ENCODE measurements around the gene PRKCZ.

Gene PRKCZ

GRCh38 chr1:2185880-2186855 is 136.0 kb downstream of the PRKCZ start:
- DNase-seq = no peak
- no peak overlapping the region for H3K9ac ChIP-seq (ENCODE audit: low read length)
- no peak overlapping the region for H3K4ac ChIP-seq (ENCODE audit: low read depth, low read length)
- no peak overlapping the region for H4K8ac ChIP-seq (ENCODE audit: low read depth, low read length)
- H3K4me1 ChIP-seq (ENCODE audit: control insufficient read depth, low read depth, low read length) = no peaks in the 10 kb centered on the region
- H3K27me3 ChIP-seq (ENCODE audit: insufficient read depth, low read length, poor library complexity) = no peaks in the 10 kb centered on the region
- no peak overlapping the region for H2BK5ac ChIP-seq (ENCODE audit: low read length)
- H3K4me3 ChIP-seq (ENCODE audit: low read length) = no peak overlapping the region
- H3K79me2 ChIP-seq (ENCODE audit: control insufficient read depth, insufficient read depth, low read length) = no peaks in the 10 kb centered on the region
- WGBS (ENCODE audit: extremely low coverage, insufficient coverage, low lambda C conversion rate) = no CpG with 5 or more reads among the region's 38 CpGs
- no peak overlapping the region for H4K5ac ChIP-seq (ENCODE audit: low read length)
- no peak overlapping the region for H2AK5ac ChIP-seq (ENCODE audit: low read length)
- no peak overlapping the region for H3K4me2 ChIP-seq (ENCODE audit: low read length)
- no peaks in the 10 kb centered on the region for H3K79me1 ChIP-seq (ENCODE audit: low read length)
- H3K18ac ChIP-seq (ENCODE audit: low read length) = no peak overlapping the region
- H2BK120ac ChIP-seq (ENCODE audit: low read depth, low read length) = no peak overlapping the region
- H3K23ac ChIP-seq (ENCODE audit: low read length) = no peak overlapping the region
- no peak overlapping the region for H2BK15ac ChIP-seq (replicated peaks; ENCODE audit: low read depth)
- H3K36me3 ChIP-seq (ENCODE audit: control insufficient read depth, insufficient read depth, low read length) = no peaks in the 10 kb centered on the region
- no peak overlapping the region for H3K27ac ChIP-seq (ENCODE audit: low read depth, low read length)
- no peak overlapping the region for H3K56ac ChIP-seq (ENCODE audit: low read length)

GRCh38 chr1:2186901-2187300 is 136.7 kb downstream of the PRKCZ start:
- Histone ChIP-seq H3K4ac (ENCODE audit: low read depth, low read length) (no peak overlapping the region), H2BK5ac (ENCODE audit: low read length) (no peak overlapping the region), H3K79me2 (ENCODE audit: control insufficient read depth, insufficient read depth, low read length) (no peaks in the 10 kb centered on the region), H2BK120ac (ENCODE audit: low read depth, low read length) (no peak overlapping the region), H3K79me1 (ENCODE audit: low read length) (peaks cover 2% of the 10 kb centered on the region), H3K56ac (ENCODE audit: low read length) (no peak overlapping the region), H4K8ac (ENCODE audit: low read depth, low read length) (no peak overlapping the region), H2AK5ac (ENCODE audit: low read length) (no peak overlapping the region), H3K4me2 (ENCODE audit: low read length) (no peak overlapping the region), H3K4me1 (ENCODE audit: control insufficient read depth, low read depth, low read length) (no peaks in the 10 kb centered on the region), H3K27ac (ENCODE audit: low read depth, low read length) (no peak overlapping the region), H3K36me3 (ENCODE audit: control insufficient read depth, insufficient read depth, low read length) (no peaks in the 10 kb centered on the region), H4K5ac (ENCODE audit: low read length) (no peak overlapping the region), H2BK15ac (replicated peaks; ENCODE audit: low read depth) (no peak overlapping the region), H3K23ac (ENCODE audit: low read length) (no peak overlapping the region), H3K9ac (ENCODE audit: low read length) (no peak overlapping the region), H3K4me3 (ENCODE audit: low read length) (no peak overlapping the region), H3K18ac (ENCODE audit: low read length) (no peak overlapping the region), H3K27me3 (ENCODE audit: insufficient read depth, low read length, poor library complexity) (no peaks in the 10 kb centered on the region)
- no peak for DNase-seq
- WGBS (ENCODE audit: extremely low coverage, insufficient coverage, low lambda C conversion rate) = 100% methylated on average over 2 of the region's 9 CpGs

GRCh38 chr1:2187619-2188018 is 137.4 kb downstream of the PRKCZ start:
- no CpG with 5 or more reads among the region's 13 CpGs for WGBS (ENCODE audit: extremely low coverage, insufficient coverage, low lambda C conversion rate)
- Histone ChIP-seq H3K56ac (ENCODE audit: low read length) (no peak overlapping the region), H3K36me3 (ENCODE audit: control insufficient read depth, insufficient read depth, low read length) (no peaks in the 10 kb centered on the region), H3K4me2 (ENCODE audit: low read length) (no peak overlapping the region), H2AK5ac (ENCODE audit: low read length) (no peak overlapping the region), H2BK15ac (replicated peaks; ENCODE audit: low read depth) (no peak overlapping the region), H4K8ac (ENCODE audit: low read depth, low read length) (no peak overlapping the region), H3K9ac (ENCODE audit: low read length) (no peak overlapping the region), H3K4me3 (ENCODE audit: low read length) (no peak overlapping the region), H3K18ac (ENCODE audit: low read length) (no peak overlapping the region), H2BK5ac (ENCODE audit: low read length) (no peak overlapping the region), H3K79me1 (ENCODE audit: low read length) (peaks cover 5% of the 10 kb centered on the region), H3K79me2 (ENCODE audit: control insufficient read depth, insufficient read depth, low read length) (peaks cover 5% of the 10 kb centered on the region), H3K4me1 (ENCODE audit: control insufficient read depth, low read depth, low read length) (no peaks in the 10 kb centered on the region), H3K27ac (ENCODE audit: low read depth, low read length) (no peak overlapping the region), H2BK120ac (ENCODE audit: low read depth, low read length) (no peak overlapping the region), H3K27me3 (ENCODE audit: insufficient read depth, low read length, poor library complexity) (no peaks in the 10 kb centered on the region), H3K23ac (ENCODE audit: low read length) (no peak overlapping the region), H4K5ac (ENCODE audit: low read length) (no peak overlapping the region), H3K4ac (ENCODE audit: low read depth, low read length) (no peak overlapping the region)
- DNase-seq = no peak

GRCh38 chr1:2188336-2188735 is 138.1 kb downstream of the PRKCZ start:
- H3K23ac ChIP-seq (ENCODE audit: low read length) = no peak overlapping the region
- no peak overlapping the region for H3K4me3 ChIP-seq (ENCODE audit: low read length)
- H3K79me2 ChIP-seq (ENCODE audit: control insufficient read depth, insufficient read depth, low read length) = peaks cover 7% of the 10 kb centered on the region
- no peaks in the 10 kb centered on the region for H3K27me3 ChIP-seq (ENCODE audit: insufficient read depth, low read length, poor library complexity)
- WGBS (ENCODE audit: extremely low coverage, insufficient coverage, low lambda C conversion rate) = no CpG with 5 or more reads among the region's 16 CpGs
- no peak overlapping the region for H4K5ac ChIP-seq (ENCODE audit: low read length)
- H3K27ac ChIP-seq (ENCODE audit: low read depth, low read length) = no peak overlapping the region
- no peak overlapping the region for H3K9ac ChIP-seq (ENCODE audit: low read length)
- no peaks in the 10 kb centered on the region for H3K36me3 ChIP-seq (ENCODE audit: control insufficient read depth, insufficient read depth, low read length)
- no peak overlapping the region for H4K8ac ChIP-seq (ENCODE audit: low read depth, low read length)
- no peak overlapping the region for H3K4ac ChIP-seq (ENCODE audit: low read depth, low read length)
- no peak overlapping the region for H3K4me2 ChIP-seq (ENCODE audit: low read length)
- no peak overlapping the region for H2BK5ac ChIP-seq (ENCODE audit: low read length)
- H3K56ac ChIP-seq (ENCODE audit: low read length) = no peak overlapping the region
- H2AK5ac ChIP-seq (ENCODE audit: low read length) = no peak overlapping the region
- no peak overlapping the region for H2BK120ac ChIP-seq (ENCODE audit: low read depth, low read length)
- DNase-seq = no peak
- peaks cover 7% of the 10 kb centered on the region for H3K79me1 ChIP-seq (ENCODE audit: low read length)
- no peak overlapping the region for H2BK15ac ChIP-seq (replicated peaks; ENCODE audit: low read depth)
- H3K4me1 ChIP-seq (ENCODE audit: control insufficient read depth, low read depth, low read length) = no peaks in the 10 kb centered on the region
- no peak overlapping the region for H3K18ac ChIP-seq (ENCODE audit: low read length)

- Histone ChIP-seq H3K9ac (ENCODE audit: low read length) (peak overlapping the region; percentile 61), H4K5ac (ENCODE audit: low read length) (no peak overlapping the region), H3K23ac (ENCODE audit: low read length) (no peak overlapping the region), H3K18ac (ENCODE audit: low read length) (no peak overlapping the region), H3K4ac (ENCODE audit: low read depth, low read length) (no peak overlapping the region), H3K4me1 (ENCODE audit: control insufficient read depth, low read depth, low read length) (no peaks in the 10 kb centered on the region), H3K4me3 (ENCODE audit: low read length) (no peak overlapping the region), H2BK5ac (ENCODE audit: low read length) (no peak overlapping the region), H2AK5ac (ENCODE audit: low read length) (no peak overlapping the region), H3K79me1 (ENCODE audit: low read length) (peaks cover 7% of the 10 kb centered on the region), H3K79me2 (ENCODE audit: control insufficient read depth, insufficient read depth, low read length) (peaks cover 12% of the 10 kb centered on the region), H3K56ac (ENCODE audit: low read length) (peak overlapping the region; percentile 81), H2BK120ac (ENCODE audit: low read depth, low read length) (no peak overlapping the region), H3K27ac (ENCODE audit: low read depth, low read length) (peak overlapping the region; percentile 45), H3K36me3 (ENCODE audit: control insufficient read depth, insufficient read depth, low read length) (no peaks in the 10 kb centered on the region), H3K27me3 (ENCODE audit: insufficient read depth, low read length, poor library complexity) (no peaks in the 10 kb centered on the region), H4K8ac (ENCODE audit: low read depth, low read length) (no peak overlapping the region), H3K4me2 (ENCODE audit: low read length) (peak overlapping the region; percentile 7), H2BK15ac (replicated peaks; ENCODE audit: low read depth) (no peak overlapping the region)
- peak; percentile 94 for DNase-seq
- WGBS (ENCODE audit: extremely low coverage, insufficient coverage, low lambda C conversion rate) = no CpG with 5 or more reads among the region's 65 CpGs
Measured at GRCh38 chr1:2189459-2190425, 139.5 kb downstream of the PRKCZ start.
